LoVo (cell line): ENCODE data around the gene PPFIA2.
"Not testable (repeated sequence)": the region's sequence is repeated elsewhere in the genome, so short reads cannot be mapped to it uniquely, and the experiment has no call there.

Experiments
- DNase-seq: peaks from one replicate; pipeline ENCODE4 v3.0.0-alpha.2; 2016; ENCODE audit warnings: low spot score

The PPFIA2 gene

GRCh38 chr12:81668475-81668874, 90.7 kb downstream of the PPFIA2 start:
- peak; percentile 13 for DNase-seq

- not testable (repeated sequence) for DNase-seq
These were observed 99.8 kb downstream of the PPFIA2 start for GRCh38 chr12:81659310-81659709.

DNA sequence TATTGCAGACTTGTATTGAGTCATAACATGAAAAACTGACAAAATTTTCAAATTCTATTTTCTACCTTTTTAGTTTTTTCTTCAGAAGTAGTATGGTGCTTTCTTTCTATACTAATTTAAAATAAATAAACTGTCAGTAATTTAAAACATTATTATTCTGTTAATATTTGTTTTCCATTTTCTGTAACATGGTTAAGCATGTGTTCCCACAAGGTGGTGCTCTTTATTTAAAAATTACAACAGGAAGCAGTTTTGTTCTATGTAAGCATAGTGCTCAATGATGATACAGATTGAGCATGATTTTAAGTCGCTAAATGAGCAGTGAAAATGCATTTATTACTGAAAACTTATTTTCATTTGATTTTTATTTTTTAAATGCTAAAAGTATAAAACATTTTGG, 114.6 kb downstream of the PPFIA2 start:
- DNase-seq, result peak; percentile 54

- DNase-seq, result no peak
These were observed 120.0 kb downstream of the PPFIA2 start for GRCh38 chr12:81639196-81639595.

DNA sequence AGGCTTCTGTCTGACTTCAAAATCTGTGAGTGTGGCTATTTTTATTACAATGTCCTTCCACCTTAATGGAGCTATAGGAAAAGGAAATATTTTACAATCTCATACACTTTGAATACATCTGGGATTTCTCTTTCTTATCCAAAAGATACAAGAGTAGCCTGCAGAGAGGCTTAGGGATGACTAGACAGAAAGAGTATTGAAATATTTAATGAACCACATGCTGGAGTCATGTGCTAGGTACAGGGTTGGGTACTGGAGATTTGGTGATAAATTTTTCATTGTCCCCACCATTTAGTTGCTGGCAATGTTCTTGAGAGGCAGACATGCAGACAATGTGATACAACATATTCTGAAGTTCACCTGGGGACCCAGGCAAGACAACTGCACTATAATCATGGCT, 126.0 kb downstream of the PPFIA2 start:
- DNase-seq, result no peak

DNA sequence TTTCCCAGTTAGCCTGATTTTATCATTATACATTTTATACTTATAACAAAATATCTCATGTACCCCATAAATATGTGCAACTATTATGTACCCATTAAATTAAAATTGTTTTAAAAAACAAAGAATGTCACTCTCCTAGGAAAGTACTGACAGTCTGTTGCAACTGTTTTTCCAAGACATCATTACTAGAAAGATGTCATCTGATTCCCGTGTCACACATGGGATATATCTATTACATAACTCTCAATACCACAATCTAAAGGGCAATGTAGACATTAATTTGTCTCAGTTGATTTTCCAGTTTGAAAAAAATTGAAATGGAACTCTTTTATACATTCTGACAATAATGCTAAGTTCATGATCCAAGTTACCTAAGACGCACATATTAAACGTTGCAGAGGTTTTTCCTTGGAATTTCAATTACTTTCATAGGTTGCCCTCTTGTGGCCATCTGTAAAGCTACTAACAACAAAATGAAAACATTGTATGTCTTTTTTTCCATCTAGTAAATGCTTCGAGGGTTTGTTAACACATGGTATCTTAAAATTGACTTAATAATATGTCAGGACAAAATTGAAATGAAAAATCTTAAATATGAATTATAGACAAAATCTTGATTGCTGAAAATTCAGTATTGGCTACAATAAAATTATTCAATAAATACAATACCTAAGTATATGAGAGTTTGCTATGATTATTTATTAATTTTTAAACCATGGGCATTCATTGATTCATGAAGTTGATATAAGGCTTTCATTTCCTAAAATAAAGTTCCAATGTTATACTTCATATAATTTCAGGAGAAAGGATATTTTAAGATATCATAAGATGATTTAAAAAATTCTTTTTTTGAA, 131.6 kb downstream of the PPFIA2 start:
- peak; percentile 63 for DNase-seq

DNA sequence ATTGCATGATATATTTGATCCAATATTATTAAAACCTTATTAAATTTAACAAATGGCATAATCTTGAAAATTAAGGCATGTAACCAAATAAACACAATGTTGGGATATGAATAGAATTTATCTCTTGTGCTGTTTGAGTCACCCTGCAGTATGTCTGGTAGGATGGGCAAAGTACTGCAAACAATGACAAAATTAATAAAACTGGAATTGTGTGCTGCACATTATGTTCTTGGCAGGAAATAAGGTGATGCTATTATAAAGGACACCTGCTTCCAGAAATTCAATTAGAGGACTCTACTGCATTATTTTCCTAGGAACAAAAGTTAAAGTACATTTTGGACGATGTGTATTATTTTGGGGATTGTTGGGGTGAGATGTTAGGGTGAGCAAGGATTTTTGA, 132.7 kb downstream of the PPFIA2 start:
- no peak for DNase-seq

- DNase-seq, result no peak
These were observed 141.2 kb downstream of the PPFIA2 start for GRCh38 chr12:81617915-81618314.

DNA sequence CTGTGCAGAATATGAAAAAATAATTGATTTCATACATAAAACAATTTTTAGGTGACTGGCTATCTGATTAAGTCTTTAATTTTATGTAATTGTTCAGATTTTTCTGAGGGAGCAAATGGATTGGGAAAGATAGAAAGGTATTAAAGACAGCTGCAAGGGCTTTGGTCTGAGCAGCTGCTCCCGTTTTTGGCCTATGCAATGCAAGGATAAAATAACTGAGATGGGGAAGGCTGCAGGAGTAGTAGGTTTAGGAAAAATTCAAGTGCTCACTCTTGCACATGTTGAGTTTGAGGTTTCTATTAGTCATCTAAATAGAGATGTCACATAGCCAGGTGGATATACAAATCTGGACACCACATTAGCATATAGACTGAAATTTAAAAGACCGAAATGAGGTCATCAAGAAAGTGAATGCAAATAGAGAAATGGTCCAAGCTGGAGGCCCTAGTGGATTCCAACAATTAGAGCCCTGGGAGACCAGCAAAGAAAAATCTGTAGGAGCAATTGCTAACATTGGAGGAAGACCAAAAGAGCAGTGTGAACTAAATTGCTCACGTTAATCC, 144.0 kb downstream of the PPFIA2 start:
- DNase-seq, result no peak

- peak; percentile 45 for DNase-seq
These were observed 147.9 kb downstream of the PPFIA2 start for GRCh38 chr12:81610955-81611889.

DNA sequence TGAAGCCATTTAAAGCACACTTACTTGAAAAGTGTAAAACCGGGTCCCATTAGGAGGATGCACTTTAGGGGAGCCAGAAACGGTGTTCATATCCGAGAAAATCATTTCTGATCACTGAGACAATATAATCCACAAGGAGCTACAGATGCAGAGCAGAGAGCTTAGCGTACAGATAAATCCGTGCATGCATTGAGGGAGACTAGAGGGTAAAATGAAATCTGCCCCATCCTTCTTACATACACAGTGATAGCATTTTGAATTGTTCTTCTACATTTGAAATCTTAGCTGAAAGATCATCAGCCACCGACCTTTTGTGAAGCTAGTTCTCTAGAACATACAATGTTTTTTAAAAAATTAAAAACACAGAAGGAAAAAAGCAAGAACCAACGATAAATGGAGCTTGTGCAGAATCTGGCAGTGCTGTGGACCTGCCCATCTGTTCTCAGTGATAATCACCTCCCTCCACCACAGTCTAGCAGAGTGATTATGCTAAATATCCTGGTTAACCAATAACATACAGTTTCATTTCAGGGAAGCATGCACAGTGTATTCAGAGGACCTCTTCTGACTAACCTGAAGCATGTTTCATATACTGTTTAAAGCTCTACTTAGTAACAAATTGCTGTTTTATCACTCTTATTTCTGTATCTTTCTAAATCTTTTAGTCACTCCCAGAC, 161.1 kb downstream of the PPFIA2 start:
- DNase-seq, result no peak

GRCh38 chr12:81596558-81596957, 162.6 kb downstream of the PPFIA2 start:
- DNase-seq, result no peak

DNA sequence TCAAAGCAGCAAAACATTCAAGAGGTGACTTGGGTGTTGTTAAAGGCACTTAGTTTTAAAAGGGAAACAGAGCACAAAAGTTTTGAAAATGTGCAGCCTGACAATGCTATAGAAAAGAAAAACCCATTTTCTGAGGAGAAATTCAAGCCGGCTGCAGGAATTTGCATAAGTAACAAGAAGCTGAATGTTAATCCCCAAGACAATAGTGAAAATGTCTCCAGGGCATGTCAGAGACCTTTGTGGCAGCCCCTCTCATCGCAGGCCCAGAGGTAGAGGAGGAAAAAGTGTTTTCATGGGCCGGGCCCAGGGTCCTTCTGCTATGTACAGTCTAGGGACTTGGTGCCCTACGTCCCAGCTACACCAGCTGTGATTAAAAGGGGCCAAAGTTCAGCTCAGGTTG, 167.9 kb downstream of the PPFIA2 start:
- DNase-seq, result no peak

GRCh38 chr12:81590703-81591102, 168.4 kb downstream of the PPFIA2 start:
- DNase-seq, result not testable (repeated sequence)

DNA sequence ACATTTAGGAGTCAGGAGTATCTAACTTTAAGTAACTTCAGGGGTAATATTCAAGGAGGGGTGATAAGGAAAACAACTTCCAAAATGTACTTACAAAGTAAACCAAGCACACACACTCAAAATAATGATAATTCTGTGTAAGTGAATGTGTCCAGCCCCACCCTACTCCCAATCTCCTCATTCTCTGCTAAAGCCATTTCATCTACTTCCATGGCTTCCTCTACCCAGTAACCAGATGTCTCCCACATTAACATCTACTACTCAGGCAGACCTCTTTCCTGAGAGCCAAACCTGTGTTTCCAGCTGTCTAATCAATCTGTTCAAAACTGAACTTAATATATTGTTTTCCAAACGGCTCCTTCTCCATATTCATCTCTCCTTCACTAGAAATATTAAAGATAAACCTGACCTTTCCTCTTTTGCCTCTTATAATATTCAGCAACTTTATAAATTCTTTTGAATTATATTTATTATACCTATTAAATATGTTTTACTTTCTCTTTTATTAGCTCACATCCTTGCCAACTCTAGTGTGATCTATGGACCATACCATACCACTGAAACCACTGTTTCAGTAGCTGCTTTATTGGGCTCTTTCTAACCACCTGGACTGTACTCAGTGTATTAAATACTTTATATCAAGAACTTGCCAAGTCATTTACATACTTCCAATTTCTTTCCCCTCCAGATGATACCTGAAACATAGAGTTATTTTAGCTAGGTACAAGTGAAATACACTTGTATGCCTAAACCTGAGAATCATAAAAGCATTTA, 170.7 kb downstream of the PPFIA2 start:
- no peak for DNase-seq

GRCh38 chr12:81585787-81586186, 173.4 kb downstream of the PPFIA2 start:
- no peak for DNase-seq

GRCh38 chr12:81573228-81573627, 185.9 kb downstream of the PPFIA2 start:
- DNase-seq, result no peak

DNA sequence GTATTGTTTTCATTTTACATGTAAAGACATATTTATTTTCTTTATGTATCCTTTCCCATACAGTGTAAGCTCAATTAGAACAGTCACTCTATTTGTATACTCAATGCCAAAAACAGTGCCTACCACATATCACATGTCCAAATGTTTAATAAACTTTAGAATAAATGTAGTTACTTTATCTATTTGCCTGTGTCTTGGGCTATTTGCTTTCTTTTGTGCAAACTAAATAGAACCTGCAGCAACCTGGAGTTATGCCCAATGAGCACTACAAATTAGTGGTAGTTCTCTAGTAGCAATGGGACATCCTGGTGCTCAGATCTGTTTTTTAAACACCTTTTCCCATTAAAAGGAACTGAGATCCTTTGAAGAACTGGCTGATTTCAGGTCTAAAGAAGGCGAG, 186.7 kb downstream of the PPFIA2 start:
- no peak for DNase-seq

- DNase-seq, result no peak
These were observed 188.9 kb downstream of the PPFIA2 start for GRCh38 chr12:81570234-81570633.

- DNase-seq, result no peak
These were observed 194.9 kb downstream of the PPFIA2 start for GRCh38 chr12:81564237-81564636.

DNA sequence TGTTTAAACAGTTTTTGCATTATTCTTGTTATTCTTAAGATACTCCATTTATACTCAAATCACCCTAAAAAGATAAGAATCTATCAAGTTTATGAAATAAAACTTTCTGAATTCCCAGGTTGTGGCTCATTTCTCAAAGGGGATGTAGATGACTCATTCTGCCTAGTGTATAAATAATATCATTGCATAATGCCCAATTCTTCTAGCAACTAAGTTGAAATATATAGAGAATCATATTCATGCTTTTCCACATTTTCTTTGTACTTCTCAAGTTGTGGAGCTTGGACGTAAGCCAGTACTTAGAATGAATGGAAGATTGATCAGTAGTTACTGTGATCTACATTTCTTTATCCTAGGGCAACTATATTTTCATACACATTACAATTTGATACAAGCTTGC, 201.1 kb downstream of the PPFIA2 start:
- DNase-seq, result no peak
